Lower leg skin (tissue), 3 donors: ENCODE results near the gene PRDX3.

Experiments used
- CTCF ChIP-seq, 3 donors: fragments of 450-650 bp; IDR thresholded peaks; one replicate each; pipeline ENCODE4 v1.5.1; 2016; ENCODE audit warnings: antibody characterized with exemption in 3 of 3, mild to moderate bottlenecking in 3 of 3, moderate library complexity in 2 of 3
- POLR2A ChIP-seq, 2 donors: fragments of 450-650 bp; IDR thresholded peaks; one replicate each; pipeline ENCODE4 v1.6.1; 2016 to 2017; ENCODE audit warnings: antibody characterized with exemption in 2 of 2, mild to moderate bottlenecking in 1 of 2, moderate library complexity in 1 of 2

GRCh38 chr10:119215371-119215770, 36.8 kb upstream of the PRDX3 start:
- TF ChIP-seq CTCF (IDR thresholded peaks at IDR 0.05) (no peak), POLR2A (IDR thresholded peaks at IDR 0.05) (no peak)
